HL-60 (cell line): ENCODE measurements around the gene FTO.

Experiments
- CTCF ChIP-seq: IDR thresholded peaks from one replicate; pipeline ENCODE4 v1.5.1; 2011; ENCODE audit warnings: low read length, control low read depth, inconsistent platforms; ENCODE audit not compliant: insufficient read depth
- POLR2AphosphoS5 ChIP-seq: IDR thresholded peaks from 2 replicates; pipeline ENCODE4 v1.6.1; 2012; ENCODE audit warnings: low read depth

- TF ChIP-seq CTCF: no peak
- TF ChIP-seq POLR2AphosphoS5: no peak
Measured at GRCh38 chr16:53730693-53731092, 26.7 kb downstream of the FTO start.
